H1 (cell line): ENCODE data around the gene PFDN1.

Experiments
- CEBPB ChIP-seq: IDR thresholded peaks from 2 replicates; pipeline ENCODE4 v1.6.1; 2012; ENCODE audit warnings: low read depth, low read length
- CTCF ChIP-seq, 3 experiments: IDR thresholded peaks; 1 replicate in 2 of 3; 2 replicates in 1 of 3; pipeline versions ENCODE4 v1.5.1 to v1.6.1; 2011; ENCODE audit warnings: low read length in 3 of 3, mild to moderate bottlenecking in 3 of 3, inconsistent platforms in 2 of 3, low read depth in 1 of 3, moderate library complexity in 1 of 3; ENCODE audit not compliant: insufficient read depth in 1 of 3; ENCODE audit errors: control extremely low read depth in 1 of 3
- EZH2 ChIP-seq: fragments of 200-600 bp; sonication (generic); IDR thresholded peaks from 2 replicates; pipeline ENCODE4 v1.7.1; 2012; ENCODE audit warnings: low read depth, mild to moderate bottlenecking, moderate library complexity, low read length, inconsistent platforms; ENCODE audit not compliant: severe bottlenecking
- GABPA ChIP-seq: IDR thresholded peaks from 2 replicates; pipeline ENCODE4 v1.6.1; 2011; ENCODE audit warnings: mild to moderate bottlenecking, low read length, moderate library complexity, borderline replicate concordance; ENCODE audit not compliant: insufficient read depth
- JUND ChIP-seq: IDR thresholded peaks from 2 replicates; pipeline ENCODE4 v1.6.1; 2011; ENCODE audit warnings: mild to moderate bottlenecking, improper control_type of control experiment, low read length
- NANOG ChIP-seq: IDR thresholded peaks from 2 replicates; pipeline ENCODE4 v1.6.1; 2011; ENCODE audit warnings: low read length, low read depth, mild to moderate bottlenecking, inconsistent platforms; ENCODE audit not compliant: insufficient read depth, poor library complexity, severe bottlenecking
- PHF8 ChIP-seq: fragments of 200-600 bp; sonication (generic); conservative IDR thresholded peaks from 2 replicates; pipeline ENCODE4 v1.7.1; 2012; ENCODE audit warnings: low read depth, mild to moderate bottlenecking, inconsistent platforms, low read length, moderate library complexity
- POLR2A ChIP-seq, 2 experiments: IDR thresholded peaks; 1 replicate in 1 of 2; 2 replicates in 1 of 2; pipeline ENCODE4 v1.6.1; 2011; ENCODE audit warnings: low read depth in 2 of 2, low read length in 2 of 2, mild to moderate bottlenecking in 2 of 2; ENCODE audit errors: control extremely low read depth in 1 of 2
- RFX5 ChIP-seq: IDR thresholded peaks from 2 replicates; pipeline ENCODE4 v1.6.1; 2011; ENCODE audit warnings: low read depth, low read length, improper control_type of control experiment, borderline replicate concordance
- TAF1 ChIP-seq: IDR thresholded peaks from 2 replicates; pipeline ENCODE4 v1.6.1; 2011; ENCODE audit warnings: mild to moderate bottlenecking, low read depth, low read length
- USF2 ChIP-seq: IDR thresholded peaks from 2 replicates; pipeline ENCODE4 v1.6.1; 2011; ENCODE audit warnings: low read length, improper control_type of control experiment
- ZNF274 ChIP-seq: IDR thresholded peaks from 2 replicates; pipeline ENCODE4 v1.7.0; 2012; ENCODE audit warnings: low read length, borderline replicate concordance; ENCODE audit errors: extremely low read depth

DNA sequence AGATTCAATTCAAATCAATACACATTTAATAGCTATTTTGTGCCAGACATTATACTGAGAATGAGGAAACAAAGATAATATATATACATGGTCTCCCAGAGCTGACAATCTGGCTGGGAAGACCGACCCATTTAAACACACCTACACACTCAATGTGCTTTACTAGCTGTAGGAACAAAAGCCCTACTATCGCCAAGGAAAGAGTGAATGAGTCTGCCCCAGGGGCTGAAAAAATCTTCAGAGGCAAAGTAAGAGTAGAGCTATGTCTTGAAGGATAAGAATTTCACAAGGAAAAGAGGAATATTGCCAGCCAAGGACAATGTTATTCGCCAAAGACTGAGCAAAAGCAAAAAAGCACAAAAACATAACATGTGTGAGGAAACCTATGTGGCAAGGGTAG is 6.6 kb downstream of the PFDN1 start:
- TF ChIP-seq TAF1 (no peak), JUND (no peak), CTCF (IDR thresholded peaks at IDR 0.05; ENCODE audit: control extremely low read depth in 1 of 3, insufficient read depth in 1 of 3, low read depth in 1 of 3, low read length in 3 of 3) (no peak), PHF8 (no peak), RFX5 (no peak), CEBPB (no peak), USF2 (no peak), GABPA (no peak), NANOG (no peak), POLR2A (IDR thresholded peaks at IDR 0.05; ENCODE audit: control extremely low read depth in 1 of 2, low read depth in 2 of 2, low read length in 2 of 2) (no peak), ZNF274 (no peak), EZH2 (no peak)
